ENCODE results near the gene ACACA.
"Not testable (repeated sequence)": the region's sequence is repeated elsewhere in the genome, so short reads cannot be mapped to it uniquely, and the experiment has no call there.

ACACA gene

GRCh38 chr17:37167756-37168155 lies 238.9 kb downstream of the ACACA start:
- DNase-seq, result no peak

DNA sequence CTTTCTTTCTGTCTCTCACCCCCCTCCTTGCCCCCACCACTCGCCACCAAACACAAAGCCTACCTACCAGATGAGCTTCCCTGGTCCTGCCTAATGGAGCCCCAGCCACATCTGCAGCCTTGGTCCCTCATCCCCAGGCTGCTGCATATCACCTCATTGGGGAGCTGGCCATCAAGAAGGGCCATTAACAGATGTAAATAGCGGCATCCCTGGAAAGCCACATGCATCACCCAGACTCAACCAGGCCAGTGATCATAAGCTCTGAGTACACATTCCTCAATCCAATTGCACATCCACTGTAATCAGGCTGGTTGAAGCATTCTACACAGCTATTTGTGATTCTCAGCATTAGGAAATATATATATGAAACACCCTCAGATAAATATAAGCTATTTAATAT lies 242.6 kb downstream of the ACACA start:
- no peak for DNase-seq

DNA sequence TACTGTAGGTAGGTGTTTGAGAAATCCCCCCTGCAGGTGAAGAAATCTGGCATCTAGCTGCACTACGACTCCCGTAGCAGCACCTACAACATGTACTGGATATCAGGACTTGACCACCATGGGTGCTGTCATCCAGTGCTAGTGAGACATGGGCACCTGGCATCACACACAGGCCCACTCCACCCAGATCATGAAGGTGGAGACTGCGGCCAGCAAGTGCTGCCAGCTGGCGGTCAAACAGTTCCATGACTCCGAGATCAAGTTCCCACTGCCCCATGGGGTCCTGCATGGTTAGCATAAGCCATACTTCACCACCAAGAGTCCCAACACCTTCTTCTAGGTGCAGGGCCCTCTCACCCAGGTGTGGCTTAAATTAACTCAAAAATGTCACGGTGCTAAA lies 243.8 kb downstream of the ACACA start:
- no peak for DNase-seq

- DNase-seq, result no peak
These were observed 245.7 kb downstream of the ACACA start for GRCh38 chr17:37160944-37161343.

GRCh38 chr17:37158290-37158689 lies 248.3 kb downstream of the ACACA start:
- no peak for DNase-seq

- no peak for DNase-seq
These were observed 258.5 kb downstream of the ACACA start for GRCh38 chr17:37148156-37148555.

GRCh38 chr17:37147301-37147812 lies 259.3 kb downstream of the ACACA start:
- DNase-seq, result no peak

- DNase-seq, result no peak
These were observed 260.3 kb downstream of the ACACA start for GRCh38 chr17:37146086-37147064.

DNA sequence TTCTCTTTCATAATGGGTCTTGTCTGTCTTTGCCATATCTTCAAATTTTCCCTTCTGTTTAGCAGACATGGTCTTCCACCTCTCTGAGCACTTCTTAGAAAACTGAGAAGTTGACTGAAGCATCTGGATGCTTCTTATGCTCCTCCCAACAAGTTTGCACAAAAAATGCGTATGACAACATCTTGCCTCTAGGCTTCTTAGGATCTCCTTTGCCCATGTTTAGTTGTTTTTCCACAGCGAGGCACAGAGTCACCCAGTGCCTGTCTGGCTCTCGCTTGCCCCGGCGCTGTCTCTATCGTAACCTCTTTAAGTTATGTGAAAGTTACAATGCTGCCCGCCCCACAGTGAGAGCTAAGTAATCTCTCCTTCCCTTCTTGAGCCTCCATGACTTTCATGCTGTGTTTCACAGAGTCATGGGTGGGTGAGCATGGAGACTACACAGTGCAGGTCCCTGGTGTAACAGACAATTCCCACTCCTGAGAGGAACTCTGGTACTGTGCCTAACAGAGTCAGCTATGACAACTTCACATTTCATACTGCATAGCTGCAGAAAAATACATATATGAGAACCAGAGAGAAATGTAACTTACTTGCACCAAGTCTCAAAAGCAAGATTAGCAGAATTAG lies 262.4 kb downstream of the ACACA start:
- DNase-seq, result no peak

- DNase-seq, result not testable (repeated sequence)
These were observed 263.1 kb downstream of the ACACA start for GRCh38 chr17:37143558-37143957.

GRCh38 chr17:37142294-37142896 lies 264.2 kb downstream of the ACACA start:
- no peak for DNase-seq

- DNase-seq, result no peak
These were observed 268.0 kb downstream of the ACACA start for GRCh38 chr17:37138571-37139120.

DNA sequence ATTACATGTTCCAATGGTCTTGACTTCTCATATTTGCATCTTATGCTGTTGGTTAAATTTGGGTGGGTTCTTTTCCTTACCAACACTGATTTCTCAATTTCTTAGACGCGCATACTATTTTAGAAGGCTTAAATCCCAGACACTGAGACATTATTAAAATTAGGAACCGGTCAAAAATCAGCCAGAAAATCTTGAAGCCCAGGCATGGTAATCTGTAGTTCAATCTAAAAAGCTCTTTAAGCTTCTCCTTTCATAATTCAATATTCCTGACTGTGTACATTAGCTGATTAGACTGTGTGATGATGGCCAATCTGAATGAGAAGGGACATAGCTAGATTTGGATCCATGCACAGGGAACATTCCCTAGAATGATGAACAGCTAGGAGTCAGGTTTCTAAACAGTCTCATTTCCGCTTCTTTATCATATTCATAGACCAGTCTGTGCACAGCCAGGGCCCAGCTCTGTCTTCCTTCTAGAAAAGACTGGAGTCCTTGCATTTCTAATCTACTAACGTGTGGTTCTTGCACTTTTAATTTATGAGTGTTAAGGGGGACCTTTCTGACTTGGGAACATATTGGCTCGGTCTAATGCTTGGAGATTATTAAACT lies 268.6 kb downstream of the ACACA start:
- no peak for DNase-seq

DNA sequence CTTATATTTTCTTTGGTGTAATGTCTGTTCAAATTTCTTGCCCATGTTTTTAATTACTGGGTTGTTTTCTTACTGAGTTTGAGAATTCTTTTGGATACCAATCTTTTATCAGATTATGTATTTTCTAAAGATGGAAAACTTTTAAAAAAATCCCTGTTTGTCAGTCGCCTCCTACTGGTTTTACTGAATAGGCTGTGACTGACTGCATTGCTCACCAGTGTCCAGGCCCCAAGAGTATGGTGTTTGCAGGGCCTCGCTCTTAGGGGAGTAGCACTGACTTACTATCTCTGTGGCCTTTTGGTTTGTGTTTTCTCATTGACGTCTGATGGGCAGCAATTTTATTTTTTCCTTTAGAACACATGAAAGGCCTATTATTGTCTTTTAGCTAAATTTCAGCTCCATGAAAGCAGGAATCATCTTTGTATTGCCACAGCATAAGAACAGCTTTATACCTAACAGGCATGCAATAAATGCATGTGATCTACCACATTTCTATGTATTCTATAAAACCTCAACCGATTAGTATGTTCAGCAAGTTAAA lies 269.5 kb downstream of the ACACA start:
- no peak for DNase-seq

DNA sequence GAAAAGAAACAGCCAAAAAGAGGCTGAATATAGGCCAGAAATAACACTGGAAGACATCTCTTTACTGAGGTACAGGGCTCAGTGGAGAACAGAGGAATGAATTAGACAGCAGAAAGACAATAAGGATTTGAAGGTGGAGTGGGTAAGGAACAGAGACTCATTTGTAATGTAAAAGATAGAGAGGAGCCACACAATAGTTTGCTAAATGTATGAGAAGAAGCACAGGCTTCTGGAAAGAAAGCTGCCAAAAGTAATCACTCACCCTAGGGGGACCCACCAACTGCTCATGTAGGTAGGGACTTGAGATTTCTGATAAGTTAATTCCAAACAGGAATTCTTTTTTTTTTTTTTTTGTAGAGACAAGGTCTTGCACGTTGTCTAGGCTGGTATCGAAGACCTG lies 271.1 kb downstream of the ACACA start:
- DNase-seq, result no peak

- no peak for DNase-seq
These were observed 272.6 kb downstream of the ACACA start for GRCh38 chr17:37134050-37134449.

DNA sequence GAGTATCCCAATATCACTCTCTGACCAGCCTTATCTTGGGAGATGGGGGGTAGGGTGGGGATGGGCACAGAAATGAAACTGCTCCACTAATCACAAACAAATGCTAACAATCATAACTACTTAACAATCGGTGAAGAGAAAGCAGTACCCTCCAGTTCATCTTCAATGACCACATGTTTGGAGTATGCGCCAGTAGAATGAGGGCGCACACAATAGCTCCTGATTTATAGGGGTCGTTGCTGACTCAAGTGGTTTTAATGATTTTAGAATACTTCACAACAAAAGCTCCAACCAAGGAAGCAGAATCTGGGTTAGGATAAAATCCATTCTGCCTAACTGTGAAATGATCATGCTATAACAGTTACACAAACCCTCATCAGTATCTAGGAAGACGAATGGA lies 273.5 kb downstream of the ACACA start:
- DNase-seq, result no peak

DNA sequence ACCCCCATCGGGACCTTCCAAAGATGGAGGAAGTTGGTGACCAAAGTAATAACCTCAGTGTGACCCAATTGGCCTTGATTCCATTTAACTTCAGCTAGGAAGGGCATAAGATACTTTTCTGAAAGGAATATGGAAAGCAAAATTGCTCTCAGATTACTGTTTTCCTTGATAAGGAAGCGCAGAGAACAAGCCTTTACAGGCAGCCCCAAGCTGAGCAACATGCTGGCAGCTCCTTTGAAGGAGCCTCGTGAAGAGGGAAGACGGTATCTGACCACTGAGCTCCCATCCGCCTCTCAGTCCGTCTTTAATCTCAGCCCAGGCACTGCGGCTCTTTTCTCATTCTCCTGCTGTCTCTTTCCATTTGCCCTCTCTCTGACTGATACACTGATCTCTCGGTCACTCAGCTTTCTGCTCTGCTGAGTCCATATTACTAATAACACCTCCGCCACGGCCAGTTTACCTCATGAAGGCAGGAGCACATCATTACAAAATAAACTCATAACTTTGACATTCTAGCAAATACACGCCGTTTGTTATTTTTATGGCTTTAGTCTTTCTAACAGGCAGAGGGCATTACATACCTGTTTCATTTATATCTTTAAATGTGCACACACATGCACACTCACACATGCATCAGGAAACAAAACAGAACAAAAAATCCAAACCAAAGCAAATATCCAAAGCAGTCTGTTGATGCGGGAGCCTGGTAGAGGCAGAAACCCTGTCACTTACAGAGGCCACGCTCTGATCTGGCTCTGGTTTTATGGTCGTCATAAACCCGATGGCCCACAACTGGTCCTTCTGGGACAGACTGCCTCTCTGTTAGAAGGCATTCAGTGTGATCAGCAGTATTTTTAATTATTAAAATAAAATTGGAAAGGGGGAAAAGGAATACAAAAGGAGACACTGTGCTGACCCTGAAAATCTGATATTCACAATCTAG lies 274.7 kb downstream of the ACACA start:
- no peak for DNase-seq

GRCh38 chr17:37130984-37131446 lies 275.6 kb downstream of the ACACA start:
- no peak for DNase-seq

- no peak for DNase-seq
These were observed 281.8 kb downstream of the ACACA start for GRCh38 chr17:37124821-37125173.

Measured in activated naive CD4-positive, alpha-beta T cell treated with Interleukin-2 at 50 U/mL for 16 hours (primary cell).